Measurements from ENCODE around the gene CHL1. TPM values are rescaled to one million over a fixed set of nuclear protein-coding genes. Genes with fewer than 3 reads are reported as not detected.

CHL1 gene
- total RNA-seq, 1 donor from 2014 or later: 0.26 TPM

DNA sequence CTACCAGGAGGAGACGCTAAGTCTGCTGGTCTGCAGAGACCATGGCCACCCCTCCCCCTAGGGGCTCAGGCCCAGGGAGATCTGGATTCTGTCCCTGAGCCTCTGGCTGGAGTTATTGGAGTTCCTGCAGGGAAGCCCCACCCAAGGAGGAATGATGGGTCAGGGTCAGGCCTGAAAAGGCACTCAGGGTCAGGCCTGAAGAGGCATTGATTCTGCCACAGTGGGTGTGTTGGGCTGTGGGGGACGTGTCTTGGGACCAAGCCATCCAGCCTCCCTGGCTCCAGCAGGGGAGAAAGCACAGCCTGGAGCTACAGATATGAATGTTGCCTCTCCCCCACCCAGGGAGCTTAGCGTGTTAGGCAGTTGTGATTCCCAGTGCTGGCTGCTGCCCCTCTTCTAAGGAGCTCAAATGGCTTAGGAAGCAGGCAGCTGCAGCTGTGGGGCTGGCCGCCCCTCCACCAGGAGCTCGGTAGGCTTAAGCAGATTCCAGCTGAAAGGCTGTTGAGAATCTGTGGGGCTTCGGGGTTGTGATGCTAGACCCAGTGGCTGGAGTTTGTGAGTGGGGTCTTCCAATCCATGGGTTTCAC is 176.7 kb downstream of the CHL1 start:
- Histone ChIP-seq H3K36me3 (ENCODE audit: control insufficient read depth, insufficient read depth, low read length) (no peaks in the 10 kb centered on the region), H3K4me3 (ENCODE audit: low read depth, low read length) (no peak overlapping the region), H3K27me3 (ENCODE audit: control insufficient read depth, insufficient read depth, low read length) (no peaks in the 10 kb centered on the region)
- TF ChIP-seq, protein P1, sequence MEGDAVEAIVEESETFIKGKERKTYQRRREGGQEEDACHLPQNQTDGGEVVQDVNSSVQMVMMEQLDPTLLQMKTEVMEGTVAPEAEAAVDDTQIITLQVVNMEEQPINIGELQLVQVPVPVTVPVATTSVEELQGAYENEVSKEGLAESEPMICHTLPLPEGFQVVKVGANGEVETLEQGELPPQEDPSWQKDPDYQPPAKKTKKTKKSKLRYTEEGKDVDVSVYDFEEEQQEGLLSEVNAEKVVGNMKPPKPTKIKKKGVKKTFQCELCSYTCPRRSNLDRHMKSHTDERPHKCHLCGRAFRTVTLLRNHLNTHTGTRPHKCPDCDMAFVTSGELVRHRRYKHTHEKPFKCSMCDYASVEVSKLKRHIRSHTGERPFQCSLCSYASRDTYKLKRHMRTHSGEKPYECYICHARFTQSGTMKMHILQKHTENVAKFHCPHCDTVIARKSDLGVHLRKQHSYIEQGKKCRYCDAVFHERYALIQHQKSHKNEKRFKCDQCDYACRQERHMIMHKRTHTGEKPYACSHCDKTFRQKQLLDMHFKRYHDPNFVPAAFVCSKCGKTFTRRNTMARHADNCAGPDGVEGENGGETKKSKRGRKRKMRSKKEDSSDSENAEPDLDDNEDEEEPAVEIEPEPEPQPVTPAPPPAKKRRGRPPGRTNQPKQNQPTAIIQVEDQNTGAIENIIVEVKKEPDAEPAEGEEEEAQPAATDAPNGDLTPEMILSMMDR (IDR thresholded peaks at IDR 0.05; ENCODE audit: insufficient read depth, low read length, severe bottlenecking): no peak
- DNase-seq (ENCODE audit: low read depth): no peak
- no peak for FAIRE-seq

- Histone ChIP-seq H3K27me3 (ENCODE audit: control insufficient read depth, insufficient read depth, low read length) (no peaks in the 10 kb centered on the region), H3K36me3 (ENCODE audit: control insufficient read depth, insufficient read depth, low read length) (no peaks in the 10 kb centered on the region), H3K4me3 (ENCODE audit: low read depth, low read length) (no peak overlapping the region)
- DNase-seq (ENCODE audit: low read depth) (no peak), FAIRE-seq (no peak)
- TF ChIP-seq, protein P1 (IDR thresholded peaks at IDR 0.05; ENCODE audit: insufficient read depth, low read length, severe bottlenecking): no peak
Observed at GRCh38 chr3:374459-374858, 177.9 kb downstream of the CHL1 start.

DNA sequence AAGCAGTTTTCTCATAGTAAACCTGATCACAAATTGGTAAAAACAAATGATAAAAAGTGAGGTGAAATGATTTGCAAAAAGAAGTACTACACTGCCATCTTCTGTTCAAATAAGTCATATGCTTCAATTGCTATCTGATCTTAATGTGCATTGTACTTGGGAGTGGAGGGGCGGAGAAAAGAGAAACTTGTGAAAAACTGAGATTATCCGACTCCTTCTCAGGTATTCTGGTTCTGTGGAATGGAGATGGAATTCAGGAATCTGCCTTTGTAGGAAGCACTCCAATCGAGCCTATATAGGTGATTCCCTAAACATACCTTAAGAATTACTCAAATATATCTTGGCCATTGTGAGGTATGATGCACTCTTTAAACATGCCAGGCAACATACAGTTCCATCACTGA is 180.6 kb downstream of the CHL1 start:
- FAIRE-seq: no peak
- Histone ChIP-seq H3K36me3 (ENCODE audit: control insufficient read depth, insufficient read depth, low read length) (no peaks in the 10 kb centered on the region), H3K27me3 (ENCODE audit: control insufficient read depth, insufficient read depth, low read length) (no peaks in the 10 kb centered on the region), H3K4me3 (ENCODE audit: low read depth, low read length) (no peak overlapping the region)
- DNase-seq (ENCODE audit: low read depth): peak; percentile 86
- TF ChIP-seq, protein P1 (IDR thresholded peaks at IDR 0.05; ENCODE audit: insufficient read depth, low read length, severe bottlenecking): peak; percentile 37

- TF ChIP-seq, protein P1 (IDR thresholded peaks at IDR 0.05; ENCODE audit: insufficient read depth, low read length, severe bottlenecking): no peak
- H3K4me3 ChIP-seq (ENCODE audit: low read depth, low read length): no peak overlapping the region
- FAIRE-seq: no peak
Observed at GRCh38 chr3:380801-381200, 184.2 kb downstream of the CHL1 start.

DNA sequence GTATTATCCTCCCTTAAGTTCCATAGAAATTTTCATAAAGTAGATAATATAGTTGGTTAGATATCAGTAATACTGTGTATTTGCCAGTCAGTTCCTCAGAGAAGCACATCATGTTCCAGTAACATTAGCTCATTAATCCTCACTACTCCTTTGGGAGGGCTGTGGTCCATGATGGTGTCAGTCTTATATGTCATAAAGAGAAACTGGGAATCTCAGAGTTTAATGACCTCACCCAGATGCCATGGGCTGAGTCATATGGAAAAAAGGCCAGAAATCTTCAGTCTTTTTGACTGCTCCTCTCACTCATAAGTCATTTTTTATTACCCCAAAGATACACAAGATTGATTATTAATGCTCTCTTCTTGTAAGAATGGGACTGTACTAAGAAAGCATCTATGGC is 188.6 kb downstream of the CHL1 start:
- FAIRE-seq (no peak), DNase-seq (ENCODE audit: low read depth) (peak; percentile 71)
- Histone ChIP-seq H3K27me3 (ENCODE audit: control insufficient read depth, insufficient read depth, low read length) (no peaks in the 10 kb centered on the region), H3K4me3 (ENCODE audit: low read depth, low read length) (no peak overlapping the region), H3K36me3 (ENCODE audit: control insufficient read depth, insufficient read depth, low read length) (no peaks in the 10 kb centered on the region)
- TF ChIP-seq, protein P1 (IDR thresholded peaks at IDR 0.05; ENCODE audit: insufficient read depth, low read length, severe bottlenecking): no peak

More at GRCh38 chr3:380801-381200, 184.2 kb downstream of the CHL1 start:
- Histone ChIP-seq H3K36me3 (ENCODE audit: control insufficient read depth, insufficient read depth, low read length) (no peaks in the 10 kb centered on the region), H3K27me3 (ENCODE audit: control insufficient read depth, insufficient read depth, low read length) (no peaks in the 10 kb centered on the region)
- DNase-seq (ENCODE audit: low read depth): peak; percentile 42

DNA sequence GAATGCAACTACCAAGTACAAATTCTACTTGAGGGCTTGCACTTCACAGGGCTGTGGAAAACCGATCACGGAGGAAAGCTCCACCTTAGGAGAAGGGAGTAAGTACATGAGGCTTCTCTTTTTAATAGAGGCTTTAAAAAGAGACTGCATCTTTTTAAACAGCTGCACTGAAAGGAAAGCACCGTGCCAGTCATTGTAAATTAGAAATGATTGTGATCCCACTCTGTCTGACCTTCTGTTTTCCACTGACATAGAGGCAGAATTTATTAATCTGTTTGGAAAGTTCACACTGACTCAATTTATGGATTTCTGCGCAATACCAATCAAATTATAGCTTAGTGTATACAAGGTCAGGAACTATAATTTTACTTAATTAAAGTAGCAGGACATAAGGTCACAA is 198.2 kb downstream of the CHL1 start:
- Histone ChIP-seq H3K4me3 (ENCODE audit: low read depth, low read length) (no peak overlapping the region), H3K36me3 (ENCODE audit: control insufficient read depth, insufficient read depth, low read length) (no peaks in the 10 kb centered on the region), H3K27me3 (ENCODE audit: control insufficient read depth, insufficient read depth, low read length) (no peaks in the 10 kb centered on the region)
- DNase-seq (ENCODE audit: low read depth): no peak
- FAIRE-seq: no peak
- TF ChIP-seq, protein P1 (IDR thresholded peaks at IDR 0.05; ENCODE audit: insufficient read depth, low read length, severe bottlenecking): no peak

Measured in bronchial epithelial cell (primary cell).